MM.1S (cell line): ENCODE measurements around the gene PIAS4.

Experiments
- EZH2 ChIP-seq: fragments of 300-600 bp; sonication (generic); optimal IDR thresholded peaks from 2 replicates; pipeline ENCODE3; 2017; ENCODE audit warnings: low read depth, mild to moderate bottlenecking, antibody characterized with exemption, low read length, mixed read lengths
- TF ChIP-seq, protein P1 (sequence below): fragments of 300-600 bp; sonication (generic); IDR thresholded peaks from 2 replicates; pipeline ENCODE4 v1.5.1; 2016; ENCODE audit warnings: antibody characterized with exemption, low read length, mixed read lengths

DNA sequence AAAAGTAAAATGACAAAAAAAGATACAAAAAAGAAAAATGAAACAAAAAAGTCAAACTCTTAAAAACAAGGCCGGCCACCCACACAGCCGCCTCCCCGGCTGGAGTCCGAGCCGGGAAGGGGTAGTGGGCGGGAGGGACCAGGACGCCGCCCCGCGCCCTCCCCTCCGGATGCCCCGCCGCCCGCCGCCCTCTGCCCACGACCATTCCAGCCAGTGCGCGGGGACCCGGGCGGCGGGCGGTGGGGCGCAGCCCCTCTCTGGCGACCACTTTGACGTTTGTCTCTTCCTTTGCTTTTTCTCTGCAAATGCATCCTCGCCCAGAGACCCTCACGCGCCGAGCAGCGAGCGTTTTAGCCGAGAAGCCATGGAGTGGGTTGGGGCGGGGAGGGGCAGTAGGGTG is 30.5 kb downstream of the PIAS4 start:
- TF ChIP-seq, protein P1, sequence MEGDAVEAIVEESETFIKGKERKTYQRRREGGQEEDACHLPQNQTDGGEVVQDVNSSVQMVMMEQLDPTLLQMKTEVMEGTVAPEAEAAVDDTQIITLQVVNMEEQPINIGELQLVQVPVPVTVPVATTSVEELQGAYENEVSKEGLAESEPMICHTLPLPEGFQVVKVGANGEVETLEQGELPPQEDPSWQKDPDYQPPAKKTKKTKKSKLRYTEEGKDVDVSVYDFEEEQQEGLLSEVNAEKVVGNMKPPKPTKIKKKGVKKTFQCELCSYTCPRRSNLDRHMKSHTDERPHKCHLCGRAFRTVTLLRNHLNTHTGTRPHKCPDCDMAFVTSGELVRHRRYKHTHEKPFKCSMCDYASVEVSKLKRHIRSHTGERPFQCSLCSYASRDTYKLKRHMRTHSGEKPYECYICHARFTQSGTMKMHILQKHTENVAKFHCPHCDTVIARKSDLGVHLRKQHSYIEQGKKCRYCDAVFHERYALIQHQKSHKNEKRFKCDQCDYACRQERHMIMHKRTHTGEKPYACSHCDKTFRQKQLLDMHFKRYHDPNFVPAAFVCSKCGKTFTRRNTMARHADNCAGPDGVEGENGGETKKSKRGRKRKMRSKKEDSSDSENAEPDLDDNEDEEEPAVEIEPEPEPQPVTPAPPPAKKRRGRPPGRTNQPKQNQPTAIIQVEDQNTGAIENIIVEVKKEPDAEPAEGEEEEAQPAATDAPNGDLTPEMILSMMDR, result no peak
- no peak for TF ChIP-seq EZH2
